ENCODE results near the gene PTPN13.

The PTPN13 gene

DNA sequence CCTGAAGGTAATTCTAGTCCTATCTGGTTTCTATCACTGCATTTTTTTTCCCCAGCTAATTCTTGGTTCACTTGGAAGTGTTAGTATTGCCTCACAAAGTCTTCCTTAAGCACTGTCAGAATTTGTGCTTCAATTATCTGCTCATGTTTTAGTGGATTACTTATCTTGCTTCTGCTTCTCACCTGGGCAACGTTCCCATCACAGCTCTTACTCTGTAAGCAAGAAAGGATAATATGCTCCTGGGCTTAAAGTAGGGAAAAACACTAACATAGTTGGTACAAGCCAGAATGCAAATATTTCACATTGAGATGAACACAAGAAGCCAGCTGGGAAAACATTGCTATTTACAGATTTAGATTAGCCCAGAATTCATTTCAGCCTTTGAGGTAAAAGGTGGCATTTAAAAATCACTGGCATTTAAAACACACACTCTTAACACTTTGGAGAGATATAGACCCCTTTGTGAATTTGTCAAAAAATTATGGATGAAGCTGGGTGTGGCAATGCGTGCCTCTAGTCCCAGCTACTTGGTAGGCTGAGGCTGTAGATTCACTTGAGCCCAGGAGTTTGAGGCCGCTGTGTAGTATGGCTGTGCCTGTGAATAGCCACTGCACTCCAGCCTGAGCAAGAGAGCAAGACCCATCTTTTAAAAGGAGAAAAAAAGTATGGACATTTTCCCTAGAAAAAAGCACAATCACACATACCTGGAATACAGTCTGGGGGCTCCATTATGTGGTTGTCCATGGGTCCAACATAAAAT, 6.6 kb upstream of the PTPN13 start:
- no peak for DNase-seq (ENCODE audit: low spot score)

DNA sequence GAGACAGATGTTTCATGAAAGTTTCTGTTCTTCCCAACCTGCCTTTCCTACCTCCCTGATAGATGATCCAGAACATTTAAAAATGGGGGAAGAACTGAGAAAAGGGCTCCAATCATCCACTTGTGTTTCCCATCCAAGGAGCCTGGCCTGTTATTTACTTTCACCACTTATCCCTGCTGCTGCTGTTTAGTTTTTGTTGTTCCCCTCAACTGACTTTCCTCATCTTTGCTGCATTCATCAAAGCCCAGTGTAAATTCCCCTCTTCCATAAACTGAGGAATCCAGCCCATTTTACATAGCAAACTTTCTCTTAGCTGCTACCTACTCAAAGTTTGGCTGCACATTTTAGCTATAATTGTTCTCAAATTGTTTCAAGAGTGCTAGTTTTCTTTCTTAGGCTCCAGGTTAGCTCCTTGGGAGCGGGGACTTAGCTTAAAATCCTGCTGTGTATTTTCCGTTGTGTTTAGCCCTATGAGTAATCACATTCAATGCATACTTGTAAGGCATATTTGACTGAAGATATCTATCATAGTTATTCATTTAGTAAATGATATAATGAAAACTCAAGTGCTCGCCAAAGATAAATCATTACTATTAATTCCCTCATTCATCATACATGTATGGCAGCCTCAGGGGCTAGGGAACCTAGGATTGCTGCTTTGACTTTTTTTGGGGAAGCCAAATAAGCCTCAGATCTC, 1.4 kb upstream of the PTPN13 start:
- no peak for DNase-seq (ENCODE audit: low spot score)

DNA sequence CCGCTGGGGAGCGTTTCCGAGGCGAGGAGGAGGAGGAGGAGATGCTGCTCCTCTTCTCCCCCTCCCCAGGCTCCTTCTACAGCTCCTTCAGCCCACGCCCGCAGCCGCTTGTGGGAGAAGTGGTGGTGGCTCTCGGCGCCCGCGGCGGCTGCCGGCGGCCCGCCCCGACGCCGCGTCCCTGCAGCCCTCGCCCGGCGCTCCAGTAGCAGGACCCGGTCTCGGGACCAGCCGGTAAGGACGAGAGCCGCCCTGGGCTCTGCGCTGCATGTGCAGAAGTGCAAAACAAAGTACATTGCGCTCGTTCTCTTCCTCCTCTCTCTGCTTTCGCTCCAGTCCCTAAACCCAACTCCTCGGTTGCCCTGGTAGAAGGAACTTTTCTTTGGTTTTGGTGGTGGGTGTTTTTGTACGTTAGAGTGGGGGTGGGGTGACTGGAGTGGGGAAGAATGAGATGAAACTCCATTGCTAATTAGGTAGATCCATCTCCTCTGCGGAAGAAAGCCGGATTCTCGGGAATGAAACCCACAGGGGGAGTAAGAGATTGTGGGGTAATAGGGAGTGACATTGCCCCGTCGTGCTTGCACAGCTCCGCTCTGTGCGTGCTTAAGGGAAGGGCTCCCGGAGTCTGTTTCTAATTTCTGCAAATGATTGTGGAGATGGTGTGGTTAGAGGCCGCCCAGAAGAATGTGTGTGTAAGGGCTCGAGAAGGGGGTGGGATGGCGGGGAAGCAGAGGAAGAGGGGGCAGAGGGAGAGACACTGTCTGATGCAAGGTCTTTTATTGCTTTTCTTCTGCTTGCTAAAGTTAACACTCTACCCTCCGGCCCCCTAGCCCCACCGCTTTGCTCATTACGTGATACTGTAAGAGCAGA, 677 bp downstream of the PTPN13 start:
- DNase-seq (ENCODE audit: low spot score) = peak; percentile 42

DNA sequence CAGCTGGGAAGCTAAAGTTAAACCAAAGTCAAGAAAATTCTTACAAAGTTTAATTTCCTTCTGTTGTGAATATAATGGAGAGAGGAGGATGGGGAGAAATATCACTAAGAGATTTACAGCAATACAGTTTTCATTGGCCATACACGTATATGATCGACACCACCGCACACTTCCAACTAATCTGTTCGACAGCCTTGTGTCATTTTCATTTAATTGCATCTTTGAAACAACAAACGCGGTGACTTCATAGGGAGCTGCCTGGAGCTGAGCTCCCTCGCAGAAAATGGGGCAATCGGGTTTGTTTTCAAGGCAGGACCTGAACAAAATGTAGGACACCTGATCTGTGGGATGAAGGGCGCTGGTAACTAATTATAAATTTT, 1.3 kb downstream of the PTPN13 start:
- DNase-seq (ENCODE audit: low spot score) = peak; percentile 48

DNA sequence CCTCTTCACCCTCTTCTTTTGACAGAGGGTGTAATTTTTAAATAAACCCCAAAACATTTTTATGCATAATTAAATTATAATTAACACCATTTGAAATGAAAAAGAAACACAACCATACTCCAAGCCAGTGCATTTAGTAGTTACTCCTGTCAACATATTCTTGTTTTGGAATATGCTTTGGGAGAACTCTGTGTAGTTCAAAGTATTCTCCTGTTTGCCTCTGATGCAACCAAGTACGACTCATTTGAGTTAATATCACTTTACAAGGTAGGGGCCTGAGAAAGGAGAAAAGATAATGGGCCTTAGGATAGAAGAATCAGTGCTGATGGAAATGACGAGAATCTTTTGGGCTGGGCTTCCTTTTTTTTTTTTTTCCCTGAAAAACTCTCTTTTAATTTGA, 2.7 kb downstream of the PTPN13 start:
- no peak for DNase-seq (ENCODE audit: low spot score)

DNA sequence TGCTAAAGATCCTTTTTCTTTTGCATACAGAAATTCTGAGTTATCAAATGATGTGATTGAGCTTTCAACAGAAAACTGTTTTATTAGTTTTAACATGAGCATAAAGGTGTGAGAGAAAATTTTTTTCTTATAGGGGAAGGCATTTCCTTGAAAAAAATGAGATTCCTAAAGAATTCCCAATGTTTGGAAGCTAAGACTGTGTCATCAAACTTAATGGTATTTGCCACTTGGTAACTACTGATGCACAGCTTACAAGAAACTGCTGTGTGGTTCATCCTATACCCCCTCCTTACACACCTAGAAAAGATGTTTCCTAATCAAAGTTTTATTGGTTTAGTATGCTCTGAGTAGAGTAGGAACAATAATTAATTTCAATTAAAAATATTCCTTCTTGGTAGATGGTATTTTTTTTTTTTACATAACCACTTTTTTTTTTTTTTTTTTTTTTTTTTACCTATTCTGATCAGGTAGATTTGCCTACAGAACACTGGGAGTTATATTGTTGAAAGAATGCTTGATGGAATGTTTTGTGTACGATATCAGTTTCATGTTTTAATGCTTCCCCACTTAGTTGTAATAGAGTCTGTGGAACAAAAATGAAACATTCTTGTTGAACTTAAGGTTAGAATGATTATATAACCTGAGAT, 6.0 kb downstream of the PTPN13 start:
- DNase-seq (ENCODE audit: low spot score) = no peak

DNA sequence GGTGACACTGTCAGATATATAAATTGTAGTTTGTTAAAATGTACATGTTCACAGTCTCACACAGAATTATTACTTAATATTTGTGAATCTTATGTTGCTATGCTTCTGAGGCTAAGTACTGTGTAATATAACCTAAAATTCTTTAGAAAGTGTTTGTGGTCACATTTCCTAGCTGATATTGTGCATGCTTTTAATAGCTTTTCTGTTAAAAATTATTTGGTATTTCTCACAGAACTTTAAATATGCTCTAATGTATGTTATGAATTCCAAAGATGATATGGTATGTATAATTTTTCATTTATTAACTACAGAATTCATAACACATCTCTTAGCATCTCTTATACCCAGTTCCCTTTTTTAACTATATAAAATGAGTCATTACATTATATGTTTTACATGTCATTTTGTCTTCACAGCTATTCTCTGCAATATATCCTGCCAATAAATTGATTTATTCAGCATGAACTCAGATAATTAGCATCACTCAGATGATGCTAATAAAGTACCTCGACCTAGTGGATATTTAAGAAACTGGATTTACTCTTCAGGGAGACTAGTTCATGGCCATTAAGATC, 9.3 kb downstream of the PTPN13 start:
- no peak for DNase-seq (ENCODE audit: low spot score)

DNA sequence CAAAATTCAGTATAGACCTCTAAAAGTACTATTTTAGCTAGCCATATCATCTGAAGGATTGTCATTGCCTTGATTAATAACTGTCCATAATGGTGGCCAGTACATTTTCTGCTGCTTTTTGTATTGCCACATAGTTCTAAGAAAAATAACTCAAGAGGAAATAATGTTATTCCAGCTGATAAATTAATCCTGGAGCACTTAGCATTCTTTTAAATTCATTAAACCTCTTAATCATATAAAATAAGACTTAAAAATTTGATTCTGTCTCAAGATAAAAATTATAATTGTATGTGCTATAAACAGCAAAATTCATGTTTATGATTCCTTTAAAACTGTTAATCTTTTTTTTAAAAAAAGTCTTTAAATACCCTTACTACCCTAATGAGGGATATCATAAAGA, 12.7 kb downstream of the PTPN13 start:
- DNase-seq (ENCODE audit: low spot score) = no peak

DNA sequence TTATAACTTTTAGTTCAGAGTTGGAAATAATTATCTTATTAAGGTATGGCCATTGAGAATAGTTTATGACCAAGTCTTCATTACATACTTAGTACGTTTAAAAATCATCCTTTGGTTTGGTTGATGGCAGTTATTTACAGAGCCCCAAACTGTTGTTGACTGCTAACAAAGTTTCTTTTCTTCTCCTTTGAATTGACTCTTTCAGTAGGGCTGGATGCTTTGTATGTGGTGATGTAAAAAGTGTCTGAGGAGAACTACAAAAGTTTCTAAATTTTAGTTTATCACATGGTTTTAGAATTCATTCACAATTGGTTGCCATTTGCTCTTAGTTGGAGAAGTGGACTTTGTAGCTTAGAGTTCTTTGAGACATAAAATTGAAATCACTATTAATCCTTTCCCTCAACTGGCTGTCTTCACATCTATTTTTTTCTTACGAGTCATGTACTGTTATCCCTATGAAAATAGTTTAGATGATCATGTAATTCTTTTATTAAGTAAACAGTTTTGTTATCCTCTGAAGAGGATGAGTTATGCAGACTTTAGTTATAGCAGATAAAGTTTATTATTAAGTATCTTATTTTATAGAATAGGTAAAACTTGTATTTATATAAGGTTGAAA, 14.8 kb downstream of the PTPN13 start:
- no peak for DNase-seq (ENCODE audit: low spot score)

DNA sequence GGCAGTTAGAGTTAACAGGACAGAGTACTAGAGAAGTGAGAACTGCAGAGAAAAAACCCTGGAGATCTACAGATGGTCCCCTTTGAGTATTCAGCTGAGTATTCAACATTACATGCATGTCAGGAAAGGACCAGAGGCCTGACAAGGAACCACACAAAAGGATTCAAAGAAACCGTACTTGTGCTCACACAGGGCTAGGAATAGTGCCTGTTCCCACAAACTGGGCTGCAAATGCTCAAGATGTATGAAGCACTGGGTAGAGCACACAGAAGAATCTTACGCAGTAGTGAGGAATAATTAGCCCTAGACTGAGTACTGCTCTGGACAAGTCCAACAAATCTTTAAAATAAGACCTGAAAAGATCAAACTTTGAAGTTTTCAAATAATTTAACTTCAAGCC, 17.6 kb downstream of the PTPN13 start:
- DNase-seq (ENCODE audit: low spot score) = no peak

DNA sequence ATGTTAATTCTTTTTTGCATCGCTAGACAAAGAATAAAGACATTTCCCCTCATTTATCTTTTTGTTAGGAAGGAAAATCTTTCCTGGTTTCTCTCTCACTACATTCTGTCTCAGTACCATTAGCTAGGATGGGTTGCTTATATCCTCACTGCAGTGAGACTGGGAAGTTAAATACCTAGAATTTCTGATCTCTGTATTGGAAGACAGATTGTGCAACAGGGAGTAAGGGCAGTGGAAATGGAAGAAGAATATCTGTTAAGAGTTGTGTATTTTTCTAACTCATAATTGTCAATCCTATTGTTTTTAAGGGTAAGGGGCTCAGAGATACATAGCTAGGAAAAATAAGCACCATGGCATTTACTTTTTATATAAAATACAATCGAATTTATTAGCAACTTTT, 19.6 kb downstream of the PTPN13 start:
- DNase-seq (ENCODE audit: low spot score) = no peak

DNA sequence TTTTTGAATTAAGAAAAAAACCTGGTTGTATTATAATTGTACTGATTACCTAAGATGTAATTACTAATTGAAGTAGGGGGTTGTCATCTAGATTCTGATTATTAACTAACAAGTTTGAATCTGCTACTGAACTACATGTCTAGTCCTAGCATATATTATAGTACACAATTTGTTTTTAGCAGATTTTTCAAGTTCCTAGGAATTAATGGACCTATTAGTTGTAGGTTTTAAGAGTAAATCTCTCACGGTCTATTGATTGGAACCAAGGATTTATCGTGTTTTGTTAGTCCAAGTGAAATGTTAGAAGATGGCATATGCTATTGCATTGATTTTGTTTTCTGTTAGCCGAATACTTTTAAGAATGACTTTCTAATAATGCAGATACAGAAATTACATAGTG, 20.8 kb downstream of the PTPN13 start:
- DNase-seq (ENCODE audit: low spot score) = no peak

DNA sequence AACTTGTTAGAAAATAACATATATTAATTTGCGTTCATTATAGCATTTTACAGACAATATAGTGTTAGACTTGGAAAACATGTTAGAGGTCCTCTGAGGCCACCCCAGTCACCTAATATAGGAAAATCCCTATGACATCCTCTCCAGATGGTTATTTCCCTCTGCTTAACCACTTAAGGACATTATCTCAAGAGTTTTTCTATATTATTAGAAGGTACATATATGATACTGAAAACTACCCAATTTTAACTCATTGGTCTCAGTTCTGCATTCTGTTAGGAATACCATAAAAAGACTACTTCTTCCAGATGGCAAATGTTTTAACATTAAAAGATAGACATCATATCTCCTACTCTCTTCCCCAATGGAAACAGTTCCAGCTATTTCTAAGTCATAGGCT, 21.4 kb downstream of the PTPN13 start:
- no peak for DNase-seq (ENCODE audit: low spot score)

DNA sequence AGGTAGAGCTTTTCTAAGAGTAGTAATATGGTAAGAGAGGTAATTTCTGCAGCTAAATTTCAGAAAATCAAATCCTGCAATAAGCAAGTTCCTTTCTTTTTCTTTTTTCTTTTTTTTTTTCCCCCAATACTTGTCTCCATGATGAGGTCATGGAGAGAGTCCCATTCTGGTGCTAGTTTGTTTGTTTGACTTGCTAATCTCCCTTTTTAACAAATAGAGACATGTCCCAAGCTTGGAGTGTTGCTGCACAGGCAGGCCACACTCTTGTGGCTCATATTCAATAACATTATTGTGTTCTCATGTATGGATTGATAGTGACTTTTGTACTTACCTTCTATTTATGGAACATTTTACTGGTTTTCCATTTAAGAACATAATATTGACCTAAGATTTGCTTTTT, 25.5 kb downstream of the PTPN13 start:
- DNase-seq (ENCODE audit: low spot score) = no peak

DNA sequence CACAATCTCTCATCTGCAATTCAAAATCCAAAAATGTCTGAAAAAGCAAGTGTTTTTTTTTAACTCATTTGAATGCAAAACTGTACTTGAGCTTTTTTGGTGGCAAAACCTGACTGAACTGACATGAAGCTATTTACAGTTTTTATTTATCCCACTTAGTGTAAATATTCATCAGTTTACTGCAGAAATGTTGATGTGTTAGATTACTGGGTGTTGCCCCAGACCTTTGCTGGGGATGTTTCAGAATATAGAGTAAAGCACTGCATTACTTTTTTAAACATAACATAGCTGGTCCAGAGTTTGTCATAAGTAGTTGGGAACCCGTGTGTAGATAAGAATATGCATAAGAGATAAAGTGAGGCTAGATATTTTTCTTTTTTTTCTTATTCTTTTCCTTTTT, 27.3 kb downstream of the PTPN13 start:
- no peak for DNase-seq (ENCODE audit: low spot score)

DNA sequence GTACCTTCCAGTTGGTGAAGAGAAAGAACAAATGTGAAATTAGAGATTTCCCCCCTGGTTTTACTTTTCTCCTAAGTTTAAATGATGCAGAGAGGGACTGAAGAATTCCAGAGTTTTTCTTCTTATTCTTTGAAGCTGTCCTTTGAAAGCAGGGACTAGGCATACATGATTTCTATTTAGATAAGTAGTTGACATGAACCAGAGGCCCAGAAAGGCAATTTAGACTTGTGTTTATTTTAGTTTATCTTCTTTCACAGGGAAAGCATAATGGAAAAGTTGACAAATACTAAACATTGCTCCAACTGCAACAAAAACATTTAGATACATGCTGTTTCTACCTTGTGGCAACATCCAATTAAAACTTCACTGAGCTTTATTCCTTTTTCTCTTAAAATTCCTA, 32.0 kb downstream of the PTPN13 start:
- DNase-seq (ENCODE audit: low spot score) = no peak

DNA sequence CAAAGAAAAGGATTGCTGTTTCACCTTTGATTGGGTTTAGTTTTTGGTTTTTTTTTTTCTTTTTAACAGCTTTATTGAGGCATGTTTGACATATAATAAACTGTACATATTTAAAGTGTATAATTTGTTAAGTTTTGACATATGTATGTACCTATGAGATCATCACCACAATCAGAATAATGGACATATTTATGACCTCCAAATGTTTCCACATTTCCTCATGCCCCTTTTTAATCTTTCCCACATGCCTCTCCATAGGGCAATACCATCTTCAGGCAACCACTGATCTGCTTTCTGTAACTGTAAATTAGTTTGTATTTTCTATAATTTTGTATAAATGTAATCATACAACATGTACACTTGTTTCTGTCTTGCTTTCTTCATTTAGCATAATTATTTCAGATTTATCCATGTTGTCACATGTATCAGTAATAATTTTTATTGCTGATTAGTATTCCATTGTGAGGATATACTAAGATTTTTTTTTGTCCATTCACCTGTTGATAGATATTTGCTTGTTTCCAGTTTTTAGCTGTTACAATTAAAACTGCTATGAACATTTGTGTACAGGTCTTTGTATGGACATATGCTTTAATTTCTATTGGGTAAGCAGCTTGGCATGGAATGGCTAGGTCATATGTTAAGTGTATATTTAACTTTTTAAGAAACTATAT, 33.5 kb downstream of the PTPN13 start:
- no peak for DNase-seq (ENCODE audit: low spot score)

DNA sequence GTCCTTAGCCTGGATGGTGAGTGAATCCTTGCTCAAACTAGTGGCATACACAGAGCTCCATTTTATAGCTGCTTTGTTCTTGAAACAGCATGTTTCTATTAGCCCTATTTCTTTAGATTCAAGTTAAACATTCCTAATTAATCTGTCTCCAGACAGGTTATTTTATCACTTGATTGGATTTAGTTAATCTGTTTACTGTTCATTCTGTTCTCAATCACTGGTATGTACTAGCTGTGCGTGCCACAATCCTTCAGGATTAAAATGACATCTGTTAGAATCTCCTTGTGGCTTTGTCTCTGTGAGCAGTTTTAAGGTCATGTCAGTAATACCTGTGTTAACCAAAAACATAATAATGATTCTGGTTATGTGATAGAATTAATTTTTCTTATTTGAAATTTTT, 36.5 kb downstream of the PTPN13 start:
- no peak for DNase-seq (ENCODE audit: low spot score)

DNA sequence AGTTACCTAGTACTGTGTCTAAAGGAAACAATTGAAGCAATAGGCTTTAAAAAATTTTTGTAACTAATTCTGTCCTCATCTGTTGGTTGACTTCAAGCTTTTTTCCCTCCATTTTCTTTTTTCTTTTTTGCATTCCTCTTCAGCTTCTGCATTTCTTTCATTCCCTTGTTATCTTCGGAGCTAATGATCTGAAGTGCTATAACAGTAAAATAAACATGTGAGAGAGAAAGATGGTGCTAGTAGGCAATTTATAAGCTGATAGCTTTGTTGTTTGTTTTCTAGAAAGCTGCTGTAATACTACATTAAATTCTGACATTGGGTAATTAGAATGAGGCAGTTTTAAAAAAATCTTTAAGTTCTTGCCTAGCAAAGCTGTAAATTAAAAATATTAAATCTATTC, 37.1 kb downstream of the PTPN13 start:
- no peak for DNase-seq (ENCODE audit: low spot score)

DNA sequence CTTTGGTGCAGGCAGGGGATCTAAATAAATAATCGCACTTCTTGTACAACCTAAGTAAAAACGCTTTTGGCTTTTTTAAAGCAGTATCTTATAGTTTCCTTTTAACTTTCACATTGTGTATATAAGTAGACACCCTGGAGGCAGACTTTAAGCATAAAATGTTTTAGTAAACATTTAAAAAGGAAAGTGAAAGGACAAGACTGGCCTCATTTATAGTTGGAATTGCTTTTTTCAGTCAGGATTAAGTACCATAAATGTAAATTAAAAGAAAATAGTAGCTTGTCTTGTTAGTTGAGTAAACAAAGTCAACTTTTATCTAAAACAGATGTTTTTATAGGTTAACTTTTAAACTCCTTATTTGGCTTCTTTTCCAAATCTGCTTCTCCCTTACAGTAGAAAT, 39.7 kb downstream of the PTPN13 start:
- DNase-seq (ENCODE audit: low spot score) = no peak

DNA sequence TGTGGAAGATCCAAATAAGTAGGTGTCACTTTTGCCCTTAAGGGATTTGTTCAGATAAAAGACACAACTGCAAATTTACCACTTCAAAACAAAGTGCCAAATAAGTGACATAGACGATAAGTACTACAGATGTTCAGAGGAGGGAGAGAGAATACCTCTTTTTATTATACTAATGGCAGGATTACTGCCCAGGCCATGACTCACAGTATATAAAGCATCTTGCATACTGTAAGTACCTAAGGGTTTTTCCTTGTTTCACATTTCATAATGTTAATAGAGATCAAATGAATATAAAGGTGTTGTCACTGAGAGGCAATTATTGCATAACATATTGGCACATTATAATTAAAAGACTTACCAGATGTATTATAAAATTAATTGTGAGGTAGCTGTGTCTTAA, 46.4 kb downstream of the PTPN13 start:
- DNase-seq (ENCODE audit: low spot score) = no peak
